Measurements from ENCODE around the gene TSHZ2.
"Not testable (repeated sequence)": the region's sequence is repeated elsewhere in the genome, so short reads cannot be mapped to it uniquely, and the experiment has no call there.

The TSHZ2 gene

DNA sequence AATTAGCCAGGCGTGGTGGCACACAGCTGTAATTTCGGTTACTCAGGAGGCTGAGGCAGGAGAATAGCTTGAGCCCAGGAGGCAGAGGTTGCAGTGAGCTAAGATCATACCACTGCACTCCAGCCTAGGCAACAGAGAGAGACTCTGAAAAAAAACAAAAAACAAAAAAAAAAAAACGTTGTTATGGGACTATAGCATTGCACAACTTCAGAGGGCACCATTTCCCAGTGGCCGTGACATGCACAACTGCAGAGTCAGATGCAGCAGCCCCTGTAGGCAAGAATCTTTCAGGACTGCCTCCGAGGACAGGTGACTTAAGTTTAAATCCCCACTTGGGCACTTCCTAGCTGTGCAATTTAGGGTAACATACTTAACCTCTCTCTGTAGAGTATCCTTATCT lies 557.5 kb downstream of the TSHZ2 start:
- in situ Hi-C loops (cut with HindIII; ENCODE audit: low pct_ligation_motif_present, low sequenced_read_pairs) = no loop called here
- H3K27me3 ChIP-seq (replicated peaks) = no peaks in the 10 kb centered on the region
- no peaks in the 10 kb centered on the region for H3K36me3 ChIP-seq (replicated peaks)
- no peak for DNase-seq
- TF ChIP-seq, protein P1, sequence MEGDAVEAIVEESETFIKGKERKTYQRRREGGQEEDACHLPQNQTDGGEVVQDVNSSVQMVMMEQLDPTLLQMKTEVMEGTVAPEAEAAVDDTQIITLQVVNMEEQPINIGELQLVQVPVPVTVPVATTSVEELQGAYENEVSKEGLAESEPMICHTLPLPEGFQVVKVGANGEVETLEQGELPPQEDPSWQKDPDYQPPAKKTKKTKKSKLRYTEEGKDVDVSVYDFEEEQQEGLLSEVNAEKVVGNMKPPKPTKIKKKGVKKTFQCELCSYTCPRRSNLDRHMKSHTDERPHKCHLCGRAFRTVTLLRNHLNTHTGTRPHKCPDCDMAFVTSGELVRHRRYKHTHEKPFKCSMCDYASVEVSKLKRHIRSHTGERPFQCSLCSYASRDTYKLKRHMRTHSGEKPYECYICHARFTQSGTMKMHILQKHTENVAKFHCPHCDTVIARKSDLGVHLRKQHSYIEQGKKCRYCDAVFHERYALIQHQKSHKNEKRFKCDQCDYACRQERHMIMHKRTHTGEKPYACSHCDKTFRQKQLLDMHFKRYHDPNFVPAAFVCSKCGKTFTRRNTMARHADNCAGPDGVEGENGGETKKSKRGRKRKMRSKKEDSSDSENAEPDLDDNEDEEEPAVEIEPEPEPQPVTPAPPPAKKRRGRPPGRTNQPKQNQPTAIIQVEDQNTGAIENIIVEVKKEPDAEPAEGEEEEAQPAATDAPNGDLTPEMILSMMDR (IDR thresholded peaks at IDR 0.05; ENCODE audit: low read depth, low read length, missing control alignments) = no peak
- no peak overlapping the region for H3K4me3 ChIP-seq (ENCODE audit: low read depth, low read length)
- H3K27ac ChIP-seq = no peak overlapping the region

DNA sequence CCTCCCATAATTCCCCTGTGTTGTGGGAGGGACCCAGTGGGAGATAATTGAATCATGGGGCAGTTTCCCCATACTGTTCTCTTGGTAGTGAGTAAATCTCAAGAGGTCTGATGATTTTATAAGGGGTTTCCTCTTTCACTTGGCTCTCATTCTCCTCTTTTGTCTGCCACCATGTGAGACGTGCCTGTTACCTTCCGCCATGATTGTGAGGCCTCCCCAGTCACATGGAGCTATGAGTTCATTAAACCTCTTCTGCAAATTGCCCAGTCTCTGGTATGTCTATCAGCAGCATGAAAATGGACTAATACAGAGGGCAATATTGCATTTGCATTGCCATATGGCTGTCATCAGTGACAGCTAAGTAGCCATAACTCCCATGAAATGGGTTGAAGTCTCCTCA lies 558.3 kb downstream of the TSHZ2 start:
- Histone ChIP-seq H3K27ac (no peak overlapping the region), H3K27me3 (replicated peaks) (no peaks in the 10 kb centered on the region), H3K36me3 (replicated peaks) (no peaks in the 10 kb centered on the region), H3K4me3 (ENCODE audit: low read depth, low read length) (no peak overlapping the region)
- no peak for DNase-seq
- TF ChIP-seq, protein P1 (IDR thresholded peaks at IDR 0.05; ENCODE audit: low read depth, low read length, missing control alignments) = no peak
- in situ Hi-C loops (cut with HindIII; ENCODE audit: low pct_ligation_motif_present, low sequenced_read_pairs) = no loop called here

DNA sequence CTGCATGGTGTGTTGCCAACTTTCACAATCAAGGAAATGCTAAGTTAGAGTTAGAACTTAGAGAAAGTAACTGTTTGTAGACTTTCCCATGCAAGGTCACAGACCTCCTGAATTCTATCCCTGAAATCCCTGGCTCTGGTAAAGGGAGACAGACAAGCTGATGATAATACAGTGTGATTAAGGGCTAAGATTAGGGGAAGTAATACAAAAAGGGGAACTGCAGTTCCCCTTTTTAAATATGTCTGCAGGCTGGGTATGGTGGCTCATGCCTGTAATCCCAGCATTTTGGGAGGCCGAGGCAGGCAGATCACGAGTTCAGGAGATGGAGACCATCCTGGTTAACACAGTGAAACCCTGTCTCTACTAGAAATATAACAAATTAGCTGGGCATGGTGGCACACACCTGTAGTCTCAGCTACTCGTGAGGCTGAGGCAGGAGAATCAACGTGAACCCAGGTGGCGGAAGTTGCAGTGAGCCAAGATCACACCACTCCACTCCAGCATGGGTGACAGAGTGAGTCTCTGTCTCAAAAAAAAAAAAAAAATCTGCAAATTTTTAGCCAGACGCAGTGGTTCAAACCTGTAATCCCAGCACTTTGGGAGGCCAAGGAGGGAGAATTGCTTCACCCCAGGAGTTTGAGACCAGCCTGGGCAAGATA lies 560.6 kb downstream of the TSHZ2 start:
- H3K27me3 ChIP-seq (replicated peaks); DNase-seq; H3K36me3 ChIP-seq (replicated peaks); H3K27ac ChIP-seq; in situ Hi-C loops (cut with HindIII; ENCODE audit: low pct_ligation_motif_present, low sequenced_read_pairs); H3K4me3 ChIP-seq (ENCODE audit: low read depth, low read length): not testable (repeated sequence)

DNA sequence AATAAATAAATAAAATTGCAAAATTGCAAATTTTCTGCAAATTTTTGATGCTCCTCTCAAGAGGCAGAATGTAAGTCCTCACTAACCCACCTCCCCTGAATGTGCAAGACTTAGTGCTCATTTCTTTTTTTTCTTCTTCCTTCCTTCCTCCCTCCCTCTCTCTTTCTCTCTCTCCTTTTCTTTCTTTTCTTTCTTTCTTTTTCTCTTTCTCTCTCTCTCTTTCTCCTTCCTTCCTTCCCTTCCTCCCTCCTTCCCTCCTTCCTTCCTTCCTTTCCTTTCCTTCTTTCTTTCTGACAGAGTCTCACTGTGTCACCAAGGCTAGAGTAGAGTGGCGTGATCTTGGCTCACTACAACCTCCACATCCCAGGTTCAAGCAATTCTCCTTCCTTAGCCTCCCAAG lies 561.3 kb downstream of the TSHZ2 start:
- in situ Hi-C loops (cut with HindIII; ENCODE audit: low pct_ligation_motif_present, low sequenced_read_pairs) = no loop called here
- H3K27me3 ChIP-seq (replicated peaks) = no peaks in the 10 kb centered on the region
- no peak for DNase-seq
- H3K27ac ChIP-seq = no peak overlapping the region
- TF ChIP-seq, protein P1 (IDR thresholded peaks at IDR 0.05; ENCODE audit: low read depth, low read length, missing control alignments) = no peak
- H3K36me3 ChIP-seq (replicated peaks) = no peaks in the 10 kb centered on the region
- no peak overlapping the region for H3K4me3 ChIP-seq (ENCODE audit: low read depth, low read length)

DNA sequence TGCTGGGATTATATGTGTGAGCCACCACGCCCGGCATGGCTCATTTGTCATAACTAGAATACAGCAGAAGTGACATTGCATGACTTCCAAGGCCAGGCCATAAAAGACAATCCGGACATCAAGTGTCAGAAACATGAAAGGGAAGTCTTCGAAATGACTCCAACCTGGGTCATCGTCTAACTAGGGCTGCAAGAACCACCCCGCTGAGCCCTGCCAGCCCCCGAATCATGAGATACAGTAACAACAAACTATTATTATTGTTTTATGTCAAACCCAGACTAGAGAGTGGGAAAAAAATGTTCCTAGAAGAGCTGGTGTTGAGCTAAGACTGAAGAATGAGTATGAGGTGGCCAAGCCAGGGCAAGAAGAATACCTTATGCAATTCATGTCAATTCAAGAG lies 561.9 kb downstream of the TSHZ2 start:
- in situ Hi-C loops (cut with HindIII; ENCODE audit: low pct_ligation_motif_present, low sequenced_read_pairs) = no loop called here
- Histone ChIP-seq H3K36me3 (replicated peaks) (no peaks in the 10 kb centered on the region), H3K27ac (no peak overlapping the region), H3K27me3 (replicated peaks) (no peaks in the 10 kb centered on the region), H3K4me3 (ENCODE audit: low read depth, low read length) (no peak overlapping the region)
- TF ChIP-seq, protein P1 (IDR thresholded peaks at IDR 0.05; ENCODE audit: low read depth, low read length, missing control alignments) = no peak
- DNase-seq = no peak

DNA sequence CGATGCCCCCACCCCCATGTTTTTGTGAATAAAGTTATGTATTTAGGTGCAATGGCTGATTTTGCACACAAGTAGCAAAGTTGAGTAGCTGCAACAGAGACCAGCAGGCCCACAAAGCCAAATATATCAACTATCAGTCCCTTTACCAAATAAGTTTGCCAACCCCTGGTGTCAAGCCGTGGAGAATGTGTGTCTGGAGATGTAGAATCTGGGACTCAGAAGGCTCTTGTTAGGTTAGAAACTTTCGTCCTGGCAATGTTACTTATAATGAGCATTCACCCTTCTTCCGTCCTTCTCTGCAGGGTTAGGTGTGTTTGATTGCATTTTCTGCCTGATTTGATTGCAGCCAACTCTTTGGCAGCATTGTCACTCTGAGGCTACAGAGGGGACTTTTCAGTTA lies 563.7 kb downstream of the TSHZ2 start:
- no peaks in the 10 kb centered on the region for H3K27me3 ChIP-seq (replicated peaks)
- H3K4me3 ChIP-seq (ENCODE audit: low read depth, low read length) = no peak overlapping the region
- no peaks in the 10 kb centered on the region for H3K36me3 ChIP-seq (replicated peaks)
- no peak for DNase-seq
- TF ChIP-seq, protein P1 (IDR thresholded peaks at IDR 0.05; ENCODE audit: low read depth, low read length, missing control alignments) = no peak
- no peak overlapping the region for H3K27ac ChIP-seq
- in situ Hi-C loops (cut with HindIII; ENCODE audit: low pct_ligation_motif_present, low sequenced_read_pairs) = no loop called here

DNA sequence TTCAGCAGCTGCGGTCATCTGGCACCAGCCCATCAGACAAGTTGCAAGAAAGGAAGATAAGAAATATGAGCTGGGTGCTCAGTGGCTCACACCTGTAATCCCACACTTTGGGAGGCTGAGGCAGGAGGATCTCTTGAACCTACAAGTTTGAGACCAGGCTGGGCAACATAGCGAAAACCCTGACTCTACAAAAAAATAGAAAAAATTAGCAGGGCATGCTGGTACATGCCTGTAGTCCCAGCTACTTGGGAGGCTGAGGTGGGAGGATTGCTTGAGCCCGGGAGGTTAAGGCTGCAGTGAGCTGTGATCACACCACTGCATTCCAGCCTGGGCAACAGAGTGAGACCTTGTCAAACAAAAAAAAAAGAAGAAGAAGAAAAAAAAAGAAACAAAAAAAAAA lies 564.2 kb downstream of the TSHZ2 start:
- H3K4me3 ChIP-seq (ENCODE audit: low read depth, low read length); in situ Hi-C loops (cut with HindIII; ENCODE audit: low pct_ligation_motif_present, low sequenced_read_pairs); H3K27ac ChIP-seq; H3K27me3 ChIP-seq (replicated peaks); DNase-seq; H3K36me3 ChIP-seq (replicated peaks): not testable (repeated sequence)
